GM19395 (cell line): ENCODE data around the gene KIF21B.
"Not testable (repeated sequence)": the region's sequence is repeated elsewhere in the genome, so short reads cannot be mapped to it uniquely, and the experiment has no call there.

Experiments used
- ATAC-seq: cut with Tn5 transposase; IDR thresholded peaks from one replicate; pipeline ENCODE4 v1.9.1; 2021; ENCODE audit warnings: mild to moderate bottlenecking, moderate library complexity; ENCODE audit not compliant: unreplicated experiment

KIF21B gene

GRCh38 chr1:200972985-200973742 is 50.4 kb downstream of the KIF21B start:
- ATAC-seq, result no peak

GRCh38 chr1:200971955-200972711 is 51.4 kb downstream of the KIF21B start:
- ATAC-seq, result no peak

DNA sequence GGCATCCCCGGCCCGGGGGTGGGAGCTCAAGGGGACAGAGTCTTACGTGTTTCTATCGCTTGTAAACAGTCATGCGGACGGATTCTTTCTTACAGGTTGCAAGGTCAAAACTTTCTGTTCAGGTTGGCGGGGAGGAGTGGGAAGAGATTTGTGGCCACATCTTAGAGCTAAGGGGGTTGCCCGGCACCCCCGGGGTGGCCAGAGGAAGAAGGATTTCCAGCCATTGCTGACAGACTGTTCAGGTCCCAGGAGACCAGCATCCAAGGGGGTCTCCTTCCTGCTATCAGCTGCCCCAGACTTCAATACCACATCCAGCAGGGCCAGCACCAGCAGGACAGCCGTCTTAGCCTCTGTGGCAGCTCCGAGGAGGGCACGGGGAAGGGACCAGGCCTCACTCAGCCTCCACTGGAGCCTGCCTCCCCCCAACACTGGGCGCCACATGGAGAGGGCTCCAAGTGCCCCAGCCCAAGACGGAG is 52.0 kb downstream of the KIF21B start:
- ATAC-seq, result no peak

GRCh38 chr1:200970771-200971427 is 52.6 kb downstream of the KIF21B start:
- no peak for ATAC-seq

DNA sequence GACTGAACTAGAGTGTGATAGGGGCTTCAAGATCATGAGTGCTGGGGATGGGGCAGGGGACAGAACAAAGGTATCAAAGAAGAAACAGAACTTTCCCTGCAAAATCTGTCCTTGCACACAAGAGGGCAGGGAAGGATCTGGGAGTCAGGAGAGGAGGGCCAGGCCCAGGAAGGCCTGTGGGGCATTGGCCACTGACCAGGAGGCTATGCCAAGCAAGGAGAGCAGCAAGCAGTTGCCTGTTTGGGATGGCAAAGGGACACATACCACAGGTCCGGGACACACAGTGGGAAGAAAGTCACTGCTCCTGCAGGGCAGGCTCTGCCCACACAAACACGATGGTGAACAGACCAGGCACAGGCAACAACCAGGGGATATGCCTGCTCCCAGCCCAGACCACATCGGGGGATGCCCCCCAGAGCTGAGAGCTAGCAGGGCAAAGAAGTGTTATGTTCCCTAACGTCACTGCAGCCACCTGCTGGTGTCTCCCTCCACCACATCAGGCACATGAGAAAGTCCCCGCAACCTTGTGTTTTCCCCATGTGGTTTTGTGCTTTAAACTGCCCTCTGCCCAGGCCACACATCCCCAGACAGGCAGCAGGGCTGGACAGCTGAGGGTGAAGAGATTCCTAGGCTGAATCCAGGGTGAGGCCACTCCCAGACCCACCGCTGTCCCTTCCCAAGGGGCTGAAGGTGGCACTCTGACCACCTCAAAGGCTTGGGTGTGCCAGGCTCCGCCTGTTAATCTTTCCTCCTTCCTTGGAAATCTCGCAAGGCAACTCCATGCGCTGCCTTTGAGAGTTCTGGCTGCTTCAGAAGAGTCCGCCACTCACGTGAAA is 53.6 kb downstream of the KIF21B start:
- peak; percentile 70 for ATAC-seq

DNA sequence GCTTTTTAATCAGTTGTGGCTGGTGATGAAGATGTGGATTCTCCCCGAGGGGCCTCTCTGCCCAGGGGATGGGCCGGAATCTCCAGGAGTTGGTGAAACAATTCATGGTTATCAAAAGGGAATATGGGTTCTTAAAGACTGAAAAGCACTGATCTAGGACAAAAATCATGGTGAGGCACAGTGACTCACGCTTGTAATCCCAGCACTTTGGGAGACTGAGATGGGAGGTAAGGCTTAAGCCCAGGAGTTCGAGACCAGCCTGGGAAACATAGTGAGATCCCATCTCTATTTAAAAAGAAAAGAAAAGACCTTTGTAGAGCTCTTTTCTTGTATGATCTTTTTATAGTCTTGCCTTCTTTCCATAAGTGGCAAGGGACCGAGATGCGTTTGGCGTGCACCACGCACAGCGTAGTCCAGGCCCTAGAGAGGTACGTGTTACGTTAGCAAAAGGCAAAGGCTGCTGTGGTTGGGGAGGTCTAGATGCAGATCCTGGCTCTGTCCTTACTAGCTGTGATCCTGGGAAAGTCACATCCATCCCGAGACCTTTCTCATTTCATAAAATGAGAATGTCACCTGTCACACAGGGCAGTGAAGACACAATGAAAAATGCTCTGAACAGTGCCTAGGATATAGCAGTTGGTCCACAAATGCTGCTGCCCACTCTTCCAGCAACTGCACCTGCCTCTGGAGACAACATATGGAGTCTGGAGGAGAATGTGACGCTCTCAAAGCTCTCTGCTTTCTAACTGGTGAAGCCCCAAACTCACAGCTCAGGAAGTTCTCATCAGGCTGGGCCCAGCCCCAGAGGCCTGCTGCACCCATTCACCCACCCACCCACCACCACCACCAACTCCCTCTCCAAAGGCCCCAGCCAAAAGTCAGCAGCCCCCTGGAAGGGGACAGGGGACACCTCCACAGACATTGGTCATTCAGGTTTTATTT is 54.8 kb downstream of the KIF21B start:
- ATAC-seq, result no peak

GRCh38 chr1:200967693-200968468 is 55.6 kb downstream of the KIF21B start:
- ATAC-seq, result no peak

DNA sequence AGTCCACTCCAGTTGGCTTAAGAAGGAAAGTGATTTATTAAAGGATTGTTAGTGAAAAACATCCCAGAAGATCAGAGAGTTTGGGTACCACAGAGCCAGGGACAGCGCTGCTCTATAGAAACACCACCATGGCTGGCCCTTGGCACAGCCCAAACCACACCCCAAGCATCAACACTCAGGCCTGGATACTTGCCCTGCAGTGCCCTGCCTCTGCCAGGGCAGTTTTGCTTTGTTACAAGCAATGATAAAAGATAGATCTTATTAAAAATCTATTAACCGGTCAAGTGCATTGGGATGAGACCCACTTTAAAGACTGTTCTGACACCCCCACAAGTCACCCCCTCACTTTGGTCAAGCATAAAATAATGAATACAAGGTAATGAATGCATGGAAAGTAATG is 56.6 kb downstream of the KIF21B start:
- ATAC-seq, result no peak

DNA sequence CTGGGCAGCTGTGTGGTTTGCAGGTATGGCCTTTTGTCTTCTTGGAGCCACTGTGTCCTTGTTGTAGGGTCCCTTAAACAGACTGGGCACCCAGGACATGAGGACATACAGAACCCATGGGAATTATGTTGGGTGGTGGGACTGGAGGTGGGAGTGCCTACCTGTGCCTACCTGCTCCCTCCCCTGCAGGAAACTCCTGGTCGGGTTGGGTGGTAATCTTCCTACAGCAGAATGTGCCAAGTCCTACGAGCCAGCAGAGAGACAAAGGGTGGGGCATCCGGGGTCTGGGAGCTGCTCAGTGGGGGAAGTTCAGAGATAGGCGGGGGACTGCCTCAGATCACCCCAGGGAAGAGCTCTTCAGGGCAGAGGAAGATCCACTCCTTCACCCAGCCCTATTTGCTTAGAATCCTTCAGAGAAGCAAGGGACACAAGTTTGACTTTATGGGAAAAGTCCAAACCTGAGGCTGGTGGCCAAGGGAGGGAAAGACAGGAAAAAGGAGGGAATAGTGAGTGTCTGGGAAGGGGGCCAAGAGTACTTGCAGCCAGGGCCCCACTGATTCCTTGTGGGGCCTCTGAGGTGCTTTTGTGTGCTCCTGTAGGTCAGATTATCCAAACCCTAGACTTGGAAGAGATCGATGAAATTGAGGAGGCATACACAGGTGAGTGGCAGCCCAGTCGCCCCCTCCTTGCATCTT is 58.3 kb downstream of the KIF21B start:
- ATAC-seq, result no peak

DNA sequence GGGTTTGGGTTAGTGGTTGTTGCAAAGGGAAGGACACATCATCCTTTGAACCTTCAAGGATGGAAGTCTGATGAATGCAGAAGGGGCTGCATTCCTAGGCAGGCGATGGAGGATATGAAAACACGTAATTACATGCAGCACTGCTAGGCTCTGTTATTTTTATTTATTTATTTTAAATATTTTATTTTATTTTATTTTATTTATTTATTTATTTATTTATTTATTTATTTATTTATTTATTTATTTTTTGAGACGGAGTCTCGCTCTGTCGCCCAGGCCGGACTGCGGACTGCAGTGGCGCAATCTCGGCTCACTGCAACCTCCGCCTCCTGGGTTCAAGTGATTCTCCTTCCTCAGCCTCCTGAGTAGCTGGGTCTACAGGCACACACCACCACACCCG is 59.6 kb downstream of the KIF21B start:
- not testable (repeated sequence) for ATAC-seq

DNA sequence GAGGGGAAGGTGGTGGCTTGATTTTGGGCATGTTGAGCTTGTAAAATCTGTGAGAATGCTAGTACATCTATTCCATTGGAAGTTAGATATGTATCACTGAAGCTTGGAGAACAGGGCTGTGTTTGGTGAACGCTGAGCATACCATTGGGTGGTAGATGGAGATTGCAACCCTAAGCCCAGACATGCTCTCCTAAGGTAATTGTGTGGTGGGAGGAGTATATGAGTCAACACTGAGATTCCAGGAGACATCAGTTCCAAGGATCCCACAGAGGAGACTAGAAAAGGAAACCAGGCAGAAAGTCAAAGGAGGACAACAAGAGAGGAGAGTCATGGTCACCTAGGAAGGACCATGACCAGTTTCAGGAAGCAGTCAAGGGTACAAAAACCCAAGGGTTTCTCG is 60.4 kb downstream of the KIF21B start:
- ATAC-seq, result no peak

- ATAC-seq, result no peak
Observed at GRCh38 chr1:200962631-200963030, 60.9 kb downstream of the KIF21B start.

GRCh38 chr1:200962151-200962550 is 61.4 kb downstream of the KIF21B start:
- not testable (repeated sequence) for ATAC-seq

DNA sequence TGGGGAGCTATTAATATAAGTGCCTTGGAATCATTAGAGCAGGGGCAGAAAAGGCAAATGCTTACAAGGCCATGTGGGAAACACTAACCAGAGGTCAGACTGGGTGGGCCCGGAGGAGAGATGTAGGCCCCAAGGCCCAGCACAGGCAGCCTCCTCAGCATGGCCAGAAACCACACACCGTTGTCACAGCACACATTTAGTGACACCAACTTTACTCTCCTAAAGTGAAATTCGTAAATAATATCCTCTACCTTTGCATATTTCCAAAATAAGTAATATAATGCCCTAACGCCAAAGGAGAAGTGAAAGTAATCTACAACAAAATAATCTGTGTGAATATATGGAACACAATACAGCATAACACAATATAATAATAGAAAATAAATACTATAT is 62.6 kb downstream of the KIF21B start:
- no peak for ATAC-seq

- no peak for ATAC-seq
Observed at GRCh38 chr1:200960236-200960947, 63.1 kb downstream of the KIF21B start.

- no peak for ATAC-seq
Observed at GRCh38 chr1:200959411-200959921, 64.0 kb downstream of the KIF21B start.

DNA sequence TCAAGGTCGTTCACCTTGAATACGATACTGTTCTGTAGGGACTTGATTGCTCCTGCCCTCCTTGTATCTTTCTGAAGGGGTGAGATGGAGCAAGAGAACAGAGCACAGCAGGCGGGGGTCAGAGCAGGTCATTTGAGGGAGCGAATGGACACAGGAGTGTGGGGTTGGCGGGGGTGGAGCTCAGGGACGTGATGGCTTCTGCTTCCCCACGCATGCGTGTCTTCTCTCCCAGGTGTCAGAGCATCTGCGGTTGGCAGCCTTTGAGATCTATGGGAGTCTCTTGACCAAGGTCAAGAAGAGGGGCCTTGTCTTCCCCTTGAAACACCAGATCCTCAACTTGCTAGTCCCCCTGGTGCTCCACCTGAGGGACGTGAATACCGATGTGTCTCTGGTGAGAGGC is 64.9 kb downstream of the KIF21B start:
- ATAC-seq, result no peak

DNA sequence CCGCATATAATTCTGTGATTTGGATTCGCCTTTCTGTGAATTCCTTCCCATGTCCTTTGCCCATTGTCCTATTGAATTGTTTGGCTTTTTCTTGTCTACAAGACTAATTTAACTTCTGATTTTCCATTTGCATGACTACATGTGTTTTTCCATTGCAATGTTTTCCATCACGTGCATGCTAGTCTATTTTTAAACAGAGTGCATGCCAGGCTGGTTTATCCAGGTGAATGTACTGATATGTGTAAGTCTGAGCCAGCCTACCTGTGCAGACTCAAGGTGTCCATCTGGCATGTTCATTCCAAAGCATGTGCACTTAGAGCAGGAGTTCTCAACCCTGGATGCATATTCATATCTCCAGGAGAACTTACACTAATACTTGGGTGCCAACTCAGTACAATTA is 69.1 kb downstream of the KIF21B start:
- ATAC-seq, result no peak
